ENCODE results near the gene NPR3. TPM values are rescaled to one million over a fixed set of nuclear protein-coding genes. Genes with fewer than 3 reads are reported as not detected.

The NPR3 gene
- total RNA-seq, 4 donors from 2014 or later: 25.4 to 45.1 (median 31.5) TPM

GRCh38 chr5:32703957-32704356 lies 7.2 kb upstream of the NPR3 start:
- no peaks in the 10 kb centered on the region for H3K9me3 ChIP-seq
- no peaks in the 10 kb centered on the region for H3K36me3 ChIP-seq
- DNase-seq: no peak
- no peak overlapping the region for H3K4me3 ChIP-seq (replicated peaks in 1 of 3)
- intact Hi-C loops (cut with DNase I): loop anchor here (10.0 kb wide), 1 partner anchor 211 kb away; no protein-coding TSS in a partner anchor
- TF ChIP-seq POLR2A (IDR thresholded peaks at IDR 0.05): no peak
- TF ChIP-seq CTCF (IDR thresholded peaks at IDR 0.05): no peak
- no peaks in the 10 kb centered on the region for H3K27me3 ChIP-seq
- peaks cover 2 to 3% of the 10 kb centered on the region in 2 donors for H3K4me1 ChIP-seq
- H3K27ac ChIP-seq: no peak overlapping the region

GRCh38 chr5:32707418-32707997 lies 3.6 kb upstream of the NPR3 start:
- Histone ChIP-seq H3K27ac (no peak overlapping the region), H3K4me3 (replicated peaks in 1 of 3) (no peak overlapping the region), H3K4me1 (peaks cover 8 to 9% of the 10 kb centered on the region in 2 donors), H3K27me3 (no peaks in the 10 kb centered on the region), H3K9me3 (no peaks in the 10 kb centered on the region), H3K36me3 (no peaks in the 10 kb centered on the region)
- peak in 5 of 6 experiments; percentile 29 to 67 (median 53) for TF ChIP-seq CTCF (IDR thresholded peaks at IDR 0.05)
- no peak for TF ChIP-seq POLR2A (IDR thresholded peaks at IDR 0.05)
- intact Hi-C loops (cut with DNase I): loop anchor here (10.0 kb wide), 1 partner anchor 207 kb away; no protein-coding TSS in a partner anchor
- WGBS, 2 donors: 38 to 40% methylated on average over 2 of the region's 2 CpGs
- DNase-seq: no peak

GRCh38 chr5:32708949-32709348 lies 2.2 kb upstream of the NPR3 start:
- peak; percentile 44 to 52 for DNase-seq
- Histone ChIP-seq H3K4me1 (peaks cover 13 to 14% of the 10 kb centered on the region in 2 donors), H3K36me3 (no peaks in the 10 kb centered on the region), H3K27ac (peak overlapping the region in 1 of 3 donors; percentile 87), H3K27me3 (no peaks in the 10 kb centered on the region), H3K4me3 (replicated peaks in 1 of 3) (no peak overlapping the region), H3K9me3 (no peaks in the 10 kb centered on the region)
- TF ChIP-seq CTCF (IDR thresholded peaks at IDR 0.05) (no peak), POLR2A (IDR thresholded peaks at IDR 0.05) (peak in 1 of 2 donors; percentile 23)
- intact Hi-C loops (cut with DNase I): loop anchor here (10.0 kb wide), 1 partner anchor 206 kb away; no protein-coding TSS in a partner anchor
- WGBS, 2 donors: 54 to 59% methylated on average over 16 of the region's 16 CpGs

GRCh38 chr5:32709750-32710549 lies 1.2 kb upstream of the NPR3 start:
- 2 to 3% methylated on average over 32 to 36 of the region's 49 CpGs for WGBS, 2 donors
- TF ChIP-seq CTCF (IDR thresholded peaks at IDR 0.05) (peak in 5 of 6 experiments; percentile 28 to 75 (median 57)), POLR2A (IDR thresholded peaks at IDR 0.05) (peak in 1 of 2 donors; percentile 61)
- peaks cover 13 to 21% of the 10 kb centered on the region in 2 donors for H3K4me1 ChIP-seq

GRCh38 chr5:32711362-32711680 lies 200 bp downstream of the NPR3 start:
- intact Hi-C loops (cut with DNase I): loop anchor here (5.0 kb wide), 1 partner anchor 136 kb away; no protein-coding TSS in a partner anchor
- peaks cover 13 to 21% of the 10 kb centered on the region in 2 donors for H3K4me1 ChIP-seq
- 2 to 3% methylated on average over 10 of the region's 10 CpGs for WGBS, 2 donors
- H3K36me3 ChIP-seq: no peaks in the 10 kb centered on the region
- DNase-seq: no peak
- H3K27me3 ChIP-seq: no peaks in the 10 kb centered on the region
- H3K9me3 ChIP-seq: no peaks in the 10 kb centered on the region
- H3K4me3 ChIP-seq (replicated peaks in 1 of 3): peak overlapping the region; percentile 9 to 60 (median 48)
- peak overlapping the region in 2 of 3 donors; percentile 87 to 95 for H3K27ac ChIP-seq
- TF ChIP-seq POLR2A (IDR thresholded peaks at IDR 0.05) (no peak), CTCF (IDR thresholded peaks at IDR 0.05) (no peak)

More at GRCh38 chr5:32709750-32710549, 1.2 kb upstream of the NPR3 start:
- peak overlapping the region; percentile 50 to 60 (median 53) for H3K4me3 ChIP-seq (replicated peaks in 1 of 3)
- no peaks in the 10 kb centered on the region for H3K36me3 ChIP-seq
- H3K27ac ChIP-seq: peak overlapping the region; percentile 81 to 95 (median 87)
- peak; percentile 72 to 78 for DNase-seq
- H3K27me3 ChIP-seq: no peaks in the 10 kb centered on the region
- no peaks in the 10 kb centered on the region for H3K9me3 ChIP-seq
- intact Hi-C loops (cut with DNase I): loop anchor here (5.0 to 10.0 kb wide), 2 partner anchors 137 to 205 kb away; no protein-coding TSS in a partner anchor

Measured in thyroid gland (tissue), 4 donors.